Measurements from ENCODE around the gene INHBC.

The INHBC gene

GRCh38 chr12:57473392-57473791, 38.8 kb downstream of the INHBC start:
- no peak for TF ChIP-seq CTCF (conservative IDR thresholded peaks at IDR 0.05; ENCODE audit: low read length)
- DNase-seq (ENCODE audit: low read depth) = no peak
- no peak overlapping the region for H3K4me3 ChIP-seq (ENCODE audit: low read length)

GRCh38 chr12:57473886-57474285, 39.3 kb downstream of the INHBC start:
- TF ChIP-seq CTCF (conservative IDR thresholded peaks at IDR 0.05; ENCODE audit: low read length) = no peak
- no peak overlapping the region for H3K4me3 ChIP-seq (ENCODE audit: low read length)
- no peak for DNase-seq (ENCODE audit: low read depth)

- DNase-seq (ENCODE audit: low read depth) = no peak
- H3K4me3 ChIP-seq (ENCODE audit: low read length) = no peak overlapping the region
- no peak for TF ChIP-seq CTCF (conservative IDR thresholded peaks at IDR 0.05; ENCODE audit: low read length)
Observed at GRCh38 chr12:57474430-57474829, 39.8 kb downstream of the INHBC start.

DNA sequence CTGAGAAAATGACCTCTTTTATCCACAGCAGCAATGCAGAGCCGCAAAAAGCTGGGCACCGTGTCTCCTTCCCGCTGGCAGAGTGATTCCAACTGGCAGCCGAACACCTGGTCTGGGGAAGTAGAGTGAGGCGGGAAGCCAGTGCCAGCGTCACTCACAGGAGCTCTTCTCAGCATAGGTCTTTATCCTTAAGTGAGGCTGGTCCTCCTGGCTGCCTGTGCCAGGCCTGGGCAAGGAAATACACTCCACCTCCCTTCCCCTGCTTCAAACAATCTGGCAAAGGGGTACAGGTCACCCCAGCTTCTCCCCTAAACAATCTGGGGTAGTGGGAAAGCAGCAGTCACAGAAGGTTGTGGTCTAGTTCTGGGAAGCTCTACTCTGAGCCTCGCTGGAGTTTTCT, 40.3 kb downstream of the INHBC start:
- TF ChIP-seq CTCF (conservative IDR thresholded peaks at IDR 0.05; ENCODE audit: low read length) = no peak
- no peak overlapping the region for H3K4me3 ChIP-seq (ENCODE audit: low read length)
- no peak for DNase-seq (ENCODE audit: low read depth)

- peak; percentile 28 for DNase-seq (ENCODE audit: low read depth)
- TF ChIP-seq CTCF (conservative IDR thresholded peaks at IDR 0.05; ENCODE audit: low read length) = no peak
- peak overlapping the region; percentile 20 for H3K4me3 ChIP-seq (ENCODE audit: low read length)
Observed at GRCh38 chr12:57475271-57476161, 40.9 kb downstream of the INHBC start.

- no peak for DNase-seq (ENCODE audit: low read depth)
- TF ChIP-seq CTCF (conservative IDR thresholded peaks at IDR 0.05; ENCODE audit: low read length) = no peak; the same call in 1 of the 2 replicates
- H3K4me3 ChIP-seq (ENCODE audit: low read length) = no peak overlapping the region
Observed at GRCh38 chr12:57476162-57476992, 41.8 kb downstream of the INHBC start.

All from AG10803 (cell line).